Panc1 (cell line): Measurements from ENCODE around the gene KCNMA1.

Source experiments
- CTCF ChIP-seq: fragments of 450-650 bp; IDR thresholded peaks from 2 replicates; pipeline ENCODE4 v1.5.1; 2017; ENCODE audit warnings: mild to moderate bottlenecking
- REST ChIP-seq, 2 experiments: IDR thresholded peaks; 2 replicates each; pipeline ENCODE4 v1.6.1; 2011 to 2012; ENCODE audit warnings: low read depth in 2 of 2, control low read depth in 1 of 2, low read length in 1 of 2, mild to moderate bottlenecking in 1 of 2, moderate library complexity in 1 of 2; ENCODE audit not compliant: insufficient read depth in 1 of 2
- SIN3A ChIP-seq: IDR thresholded peaks from 2 replicates; pipeline ENCODE4 v1.6.1; 2012; ENCODE audit warnings: low read depth, mild to moderate bottlenecking, low read length, moderate library complexity, borderline replicate concordance; ENCODE audit not compliant: insufficient read depth

- TF ChIP-seq CTCF (no peak), SIN3A (no peak), REST (IDR thresholded peaks at IDR 0.05; ENCODE audit: insufficient read depth in 1 of 2, low read depth in 2 of 2, low read length in 1 of 2) (no peak)
These were observed 122.7 kb downstream of the KCNMA1 start for GRCh38 chr10:77514870-77515269.
